Mesendoderm (in vitro differentiated cells): ENCODE measurements around the gene GANC.

Experiments used
- DNase-seq: peaks from one replicate; pipeline ENCODE4 v3.0.0; 2013
- H2AK5ac ChIP-seq: 2 replicates; pipeline ENCODE4 v1.6.1; 2013; ENCODE audit warnings: low read length, inconsistent platforms
- H2BK120ac ChIP-seq: 2 replicates; pipeline ENCODE4 v1.6.1; 2013; ENCODE audit warnings: low read depth, mild to moderate bottlenecking, low read length, moderate library complexity, mixed read lengths
- H2BK15ac ChIP-seq: replicated peaks from 2 replicates; pipeline ENCODE4 v1.6.1; 2013; ENCODE audit warnings: low read depth, mild to moderate bottlenecking, moderate library complexity
- H2BK5ac ChIP-seq: 2 replicates; pipeline ENCODE4 v1.6.1; 2013; ENCODE audit warnings: low read length, inconsistent platforms
- H3K18ac ChIP-seq: 2 replicates; pipeline ENCODE4 v1.6.1; 2013; ENCODE audit warnings: mild to moderate bottlenecking, low read length, mixed read lengths
- H3K23ac ChIP-seq: one replicate; pipeline ENCODE4 v1.6.1; 2013; ENCODE audit warnings: low read length
- H3K27ac ChIP-seq: 2 replicates; pipeline ENCODE4 v1.5.1; 2013; ENCODE audit warnings: low read depth, mild to moderate bottlenecking, inconsistent platforms, low read length, moderate library complexity
- H3K27me3 ChIP-seq: 2 replicates; pipeline ENCODE4 v1.6.1; 2013; ENCODE audit warnings: low read length, control low read depth, mild to moderate bottlenecking, inconsistent platforms; ENCODE audit not compliant: insufficient read depth, poor library complexity
- H3K36me3 ChIP-seq: 2 replicates; pipeline ENCODE4 v1.6.1; 2013; ENCODE audit warnings: low read length, inconsistent platforms; ENCODE audit not compliant: control insufficient read depth, insufficient read depth
- H3K4ac ChIP-seq: one replicate; pipeline ENCODE4 v1.6.1; 2013; ENCODE audit warnings: low read depth, mild to moderate bottlenecking, low read length, moderate library complexity
- H3K4me1 ChIP-seq: 2 replicates; pipeline ENCODE4 v1.6.1; 2013; ENCODE audit warnings: low read depth, low read length, inconsistent platforms; ENCODE audit not compliant: control insufficient read depth
- H3K4me2 ChIP-seq: 2 replicates; pipeline ENCODE4 v1.6.1; 2013; ENCODE audit warnings: low read length
- H3K4me3 ChIP-seq: 2 replicates; pipeline ENCODE4 v1.5.1; 2013; ENCODE audit warnings: mild to moderate bottlenecking, low read length
- H3K56ac ChIP-seq: one replicate; pipeline ENCODE4 v1.6.1; 2013; ENCODE audit warnings: low read length
- H3K79me1 ChIP-seq: 2 replicates; pipeline ENCODE4 v1.6.1; 2013; ENCODE audit warnings: low read length, inconsistent platforms
- H3K79me2 ChIP-seq: 2 replicates; pipeline ENCODE4 v1.6.1; 2013; ENCODE audit warnings: mild to moderate bottlenecking, low read length; ENCODE audit not compliant: control insufficient read depth, insufficient read depth
- H3K9ac ChIP-seq: 2 replicates; pipeline ENCODE4 v1.6.1; 2013; ENCODE audit warnings: low read length, inconsistent platforms
- H4K5ac ChIP-seq: one replicate; pipeline ENCODE4 v1.6.1; 2013; ENCODE audit warnings: low read length
- H4K8ac ChIP-seq: one replicate; pipeline ENCODE4 v1.6.1; 2013; ENCODE audit warnings: low read depth, mild to moderate bottlenecking, control low read depth, low read length, moderate library complexity
- WGBS: extraction: QIAGEN DNeasy Blood & Tissue Kit; methylation state at CpG from one replicate; pipeline ENCODE4 v1.1.7; 2013; ENCODE audit warnings: low lambda C conversion rate, missing lambda C conversion rate; ENCODE audit not compliant: insufficient coverage; ENCODE audit errors: extremely low coverage; 5-methylcytosine and 5-hydroxymethylcytosine counted together

The GANC gene

DNA sequence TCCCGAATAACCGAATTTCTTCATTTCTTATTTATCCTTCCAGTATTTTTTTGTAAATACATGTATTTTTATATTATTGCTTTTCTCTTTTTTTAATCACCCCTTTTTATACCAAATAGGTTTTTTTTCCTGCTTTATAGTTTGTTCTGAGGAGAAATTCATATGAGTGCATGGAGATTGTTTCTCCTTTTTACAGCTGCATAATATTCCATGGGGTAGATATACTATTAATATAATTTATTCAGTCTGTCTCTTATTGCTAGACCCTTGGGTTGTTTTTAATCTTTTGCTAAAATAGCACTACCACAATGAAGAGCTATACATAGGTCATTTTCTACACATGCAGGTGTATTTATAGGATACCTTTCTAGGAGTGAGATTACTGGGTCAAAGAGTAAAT lies 3.8 kb downstream of the GANC start:
- no peak overlapping the region for H3K27ac ChIP-seq
- H3K36me3 ChIP-seq: no peaks in the 10 kb centered on the region
- no peak for DNase-seq
- H3K79me1 ChIP-seq: no peaks in the 10 kb centered on the region
- no peak overlapping the region for H2BK5ac ChIP-seq
- WGBS: 100% methylated on average over 2 of the region's 2 CpGs
- H3K4me1 ChIP-seq: no peaks in the 10 kb centered on the region
- peaks cover 3% of the 10 kb centered on the region for H3K79me2 ChIP-seq
- H3K56ac ChIP-seq: no peak overlapping the region
- H3K23ac ChIP-seq: no peak overlapping the region
- H4K8ac ChIP-seq: no peak overlapping the region
- no peak overlapping the region for H2AK5ac ChIP-seq
- no peak overlapping the region for H2BK120ac ChIP-seq
- no peak overlapping the region for H3K4me3 ChIP-seq
- H3K18ac ChIP-seq: no peak overlapping the region
- no peak overlapping the region for H3K4ac ChIP-seq
- H3K4me2 ChIP-seq: no peak overlapping the region
- H3K9ac ChIP-seq: no peak overlapping the region
- no peaks in the 10 kb centered on the region for H3K27me3 ChIP-seq
- H2BK15ac ChIP-seq: no peak overlapping the region
- H4K5ac ChIP-seq: no peak overlapping the region

DNA sequence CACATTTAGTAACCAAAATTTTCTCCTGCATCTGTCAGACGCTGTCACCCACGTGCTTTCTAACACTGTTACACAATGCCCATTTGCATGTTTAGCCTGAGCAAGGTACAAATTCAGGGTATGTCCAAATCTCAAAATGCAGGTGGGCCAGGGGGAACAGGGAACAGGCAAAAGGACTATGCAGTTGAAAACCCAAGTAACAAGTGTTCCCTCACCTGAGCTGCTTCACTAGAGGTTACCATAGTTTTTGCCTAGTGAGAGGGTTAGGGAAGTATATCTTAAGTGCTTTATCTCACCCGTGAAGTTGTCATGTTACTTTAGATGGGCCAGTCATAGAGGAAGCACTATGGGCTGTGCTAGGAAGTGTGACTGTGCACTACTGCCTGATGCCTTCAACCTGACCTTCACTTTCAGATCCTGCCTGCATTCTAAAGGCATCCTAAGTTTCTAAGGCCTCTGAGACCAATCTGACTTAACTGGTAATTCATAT lies 6.3 kb downstream of the GANC start:
- no peak overlapping the region for H2AK5ac ChIP-seq
- H3K9ac ChIP-seq: no peak overlapping the region
- no peak overlapping the region for H4K5ac ChIP-seq
- H3K18ac ChIP-seq: no peak overlapping the region
- H4K8ac ChIP-seq: no peak overlapping the region
- no peak overlapping the region for H2BK120ac ChIP-seq
- H3K23ac ChIP-seq: no peak overlapping the region
- no peaks in the 10 kb centered on the region for H3K79me1 ChIP-seq
- H3K4me2 ChIP-seq: no peak overlapping the region
- WGBS: no CpG with 5 or more reads among the region's 3 CpGs
- no peaks in the 10 kb centered on the region for H3K36me3 ChIP-seq
- no peak for DNase-seq
- H3K4ac ChIP-seq: no peak overlapping the region
- no peaks in the 10 kb centered on the region for H3K4me1 ChIP-seq
- H3K27ac ChIP-seq: no peak overlapping the region
- no peaks in the 10 kb centered on the region for H3K27me3 ChIP-seq
- no peaks in the 10 kb centered on the region for H3K79me2 ChIP-seq
- H3K4me3 ChIP-seq: no peak overlapping the region
- no peak overlapping the region for H2BK15ac ChIP-seq
- H2BK5ac ChIP-seq: no peak overlapping the region
- H3K56ac ChIP-seq: no peak overlapping the region

DNA sequence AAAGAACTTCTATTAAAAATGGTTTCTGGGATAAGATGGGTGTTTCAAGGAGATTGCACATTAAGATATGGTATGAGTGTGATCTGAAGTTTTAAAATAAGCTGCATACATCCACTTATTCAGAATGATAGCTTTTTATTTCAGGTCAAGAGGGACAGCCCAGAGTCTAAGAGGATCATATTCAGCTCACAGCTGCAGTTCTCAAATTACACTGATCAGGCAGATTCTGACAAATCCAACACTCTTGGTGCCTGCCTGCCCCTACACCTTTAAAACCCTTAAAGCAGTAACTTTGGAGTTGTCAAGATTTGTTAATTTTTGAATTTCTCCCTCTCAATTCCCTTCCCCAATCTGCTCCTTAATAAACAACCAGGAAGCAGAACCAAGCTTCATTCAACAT lies 9.3 kb downstream of the GANC start:
- H2BK15ac ChIP-seq: no peak overlapping the region
- no peaks in the 10 kb centered on the region for H3K4me1 ChIP-seq
- H3K36me3 ChIP-seq: no peaks in the 10 kb centered on the region
- H3K23ac ChIP-seq: no peak overlapping the region
- DNase-seq: no peak
- H3K56ac ChIP-seq: no peak overlapping the region
- no peak overlapping the region for H3K4ac ChIP-seq
- no peak overlapping the region for H3K9ac ChIP-seq
- H3K27ac ChIP-seq: no peak overlapping the region
- no peak overlapping the region for H4K5ac ChIP-seq
- no peaks in the 10 kb centered on the region for H3K79me2 ChIP-seq
- no peak overlapping the region for H2BK5ac ChIP-seq
- no peak overlapping the region for H2AK5ac ChIP-seq
- H4K8ac ChIP-seq: no peak overlapping the region
- H3K27me3 ChIP-seq: no peaks in the 10 kb centered on the region
- no peaks in the 10 kb centered on the region for H3K79me1 ChIP-seq
- H3K4me2 ChIP-seq: no peak overlapping the region
- H3K4me3 ChIP-seq: no peak overlapping the region
- no peak overlapping the region for H3K18ac ChIP-seq
- no peak overlapping the region for H2BK120ac ChIP-seq

DNA sequence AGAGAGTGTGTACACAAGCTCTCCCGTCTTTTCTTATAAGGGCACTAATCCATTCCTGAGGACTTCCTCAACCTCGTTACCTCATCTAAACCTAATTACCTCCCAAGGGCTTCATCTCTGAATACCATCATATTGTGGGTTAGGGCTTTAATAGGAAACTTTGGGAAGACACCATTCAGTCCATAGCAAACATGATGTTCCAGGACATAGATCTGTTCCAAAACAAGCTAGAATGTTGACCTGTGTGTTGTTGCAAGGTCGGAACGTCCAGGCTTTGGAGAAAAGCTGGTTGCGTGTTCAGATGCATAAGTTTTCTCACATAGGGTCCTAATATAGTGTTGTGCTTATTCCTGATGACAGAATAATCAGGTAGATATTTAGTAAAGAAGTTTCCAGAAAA lies 9.9 kb downstream of the GANC start:
- Histone ChIP-seq H2AK5ac (no peak overlapping the region), H3K36me3 (no peaks in the 10 kb centered on the region), H2BK120ac (no peak overlapping the region), H2BK15ac (no peak overlapping the region), H2BK5ac (no peak overlapping the region), H3K18ac (no peak overlapping the region), H3K23ac (no peak overlapping the region), H4K5ac (no peak overlapping the region), H3K27me3 (no peaks in the 10 kb centered on the region), H3K79me2 (no peaks in the 10 kb centered on the region), H3K79me1 (no peaks in the 10 kb centered on the region), H3K4me2 (no peak overlapping the region), H4K8ac (no peak overlapping the region), H3K4me3 (no peak overlapping the region), H3K27ac (no peak overlapping the region), H3K4me1 (no peaks in the 10 kb centered on the region), H3K56ac (no peak overlapping the region), H3K9ac (no peak overlapping the region), H3K4ac (no peak overlapping the region)
- no CpG with 5 or more reads among the region's 5 CpGs for WGBS
- no peak for DNase-seq

DNA sequence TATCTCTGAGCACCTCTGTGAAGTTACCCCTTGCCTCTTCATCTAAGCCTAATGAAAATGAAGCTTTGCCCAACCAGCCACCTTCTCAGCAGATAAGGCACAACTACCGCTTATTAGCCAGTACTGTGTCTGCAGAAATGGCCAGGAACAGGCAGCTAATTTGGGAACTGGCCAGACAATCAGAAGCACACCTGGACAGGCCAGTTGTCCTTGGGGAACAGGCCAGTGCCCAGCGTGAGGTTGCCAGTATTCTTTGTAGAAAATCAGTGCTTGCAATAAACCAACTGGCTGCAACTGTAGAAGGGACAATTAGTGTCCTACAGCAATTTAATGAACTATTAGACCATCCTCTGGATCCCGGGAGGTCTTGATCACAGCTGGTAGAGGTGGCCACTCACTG lies 10.7 kb downstream of the GANC start:
- no CpG with 5 or more reads among the region's 3 CpGs for WGBS

DNA sequence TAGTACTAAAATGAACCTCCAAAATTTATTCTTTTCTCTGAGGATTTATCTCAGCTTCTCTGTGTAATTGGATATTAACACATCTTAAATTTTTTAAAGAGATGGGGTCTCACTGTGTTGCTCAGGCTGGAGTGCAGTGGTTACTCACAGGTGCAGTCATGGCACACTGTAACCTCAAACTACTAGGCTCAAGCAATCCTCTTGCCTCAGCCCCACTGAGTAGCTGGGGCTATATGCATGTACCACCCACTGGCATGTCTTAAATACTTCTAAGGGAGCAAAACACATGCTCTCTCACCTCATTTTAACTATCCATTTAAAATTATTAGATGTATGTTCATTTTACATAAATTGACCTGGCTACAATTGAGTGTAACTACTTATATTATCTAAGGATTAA lies 11.6 kb downstream of the GANC start:
- Histone ChIP-seq H3K23ac (no peak overlapping the region), H3K27me3 (no peaks in the 10 kb centered on the region), H2BK120ac (no peak overlapping the region), H3K9ac (no peak overlapping the region), H4K5ac (no peak overlapping the region), H3K4me3 (no peak overlapping the region), H2BK15ac (no peak overlapping the region), H3K4me1 (no peaks in the 10 kb centered on the region), H3K36me3 (no peaks in the 10 kb centered on the region), H3K79me2 (no peaks in the 10 kb centered on the region), H3K27ac (no peak overlapping the region), H3K79me1 (no peaks in the 10 kb centered on the region), H3K4me2 (no peak overlapping the region), H3K18ac (no peak overlapping the region), H2AK5ac (no peak overlapping the region), H2BK5ac (no peak overlapping the region), H4K8ac (no peak overlapping the region), H3K4ac (no peak overlapping the region), H3K56ac (no peak overlapping the region)
- DNase-seq: no peak

More for the DNA sequence above, 10.7 kb downstream of the GANC start:
- Histone ChIP-seq H3K56ac (no peak overlapping the region), H3K27ac (no peak overlapping the region), H3K79me1 (no peaks in the 10 kb centered on the region), H2BK120ac (no peak overlapping the region), H3K4me1 (no peaks in the 10 kb centered on the region), H3K4me2 (no peak overlapping the region), H3K36me3 (no peaks in the 10 kb centered on the region), H3K27me3 (no peaks in the 10 kb centered on the region), H2BK15ac (no peak overlapping the region), H4K5ac (no peak overlapping the region), H3K23ac (no peak overlapping the region), H2BK5ac (no peak overlapping the region), H3K79me2 (no peaks in the 10 kb centered on the region), H3K18ac (no peak overlapping the region), H3K4ac (no peak overlapping the region), H3K9ac (no peak overlapping the region), H3K4me3 (no peak overlapping the region), H2AK5ac (no peak overlapping the region), H4K8ac (no peak overlapping the region)
- DNase-seq: no peak
